Endodermal cell (in vitro differentiated cells): ENCODE measurements around the gene SCARF2. TPM values are rescaled to one million over a fixed set of nuclear protein-coding genes. Genes with fewer than 3 reads are reported as not detected.

Experiments
- DNase-seq: peaks from one replicate; pipeline ENCODE4 v3.0.0-alpha.2; 2017
- H3K27ac ChIP-seq: 2 replicates; pipeline ENCODE4 v1.5.1; 2013; ENCODE audit warnings: mild to moderate bottlenecking, low read depth, low read length, moderate library complexity
- H3K27me3 ChIP-seq: 2 replicates; pipeline ENCODE4 v1.6.1; 2013; ENCODE audit warnings: mild to moderate bottlenecking, low read length, moderate library complexity; ENCODE audit not compliant: insufficient read depth, control insufficient read depth, poor library complexity, severe bottlenecking
- H3K36me3 ChIP-seq: 2 replicates; pipeline ENCODE4 v1.7.0; 2013; ENCODE audit warnings: mild to moderate bottlenecking, low read length, moderate library complexity; ENCODE audit not compliant: control insufficient read depth, insufficient read depth
- H3K4me1 ChIP-seq: one replicate; pipeline ENCODE4 v1.7.0; 2013; ENCODE audit warnings: low read length; ENCODE audit not compliant: control insufficient read depth, insufficient read depth
- H3K4me3 ChIP-seq: 2 replicates; pipeline ENCODE4 v1.5.1; 2013; ENCODE audit warnings: mild to moderate bottlenecking, low read length, moderate library complexity
- H3K9ac ChIP-seq: 2 replicates; pipeline ENCODE4 v1.6.1; 2013; ENCODE audit warnings: mild to moderate bottlenecking, low read length, moderate library complexity; ENCODE audit not compliant: poor library complexity, severe bottlenecking; ENCODE audit errors: extremely low read depth
- H3K9me3 ChIP-seq: 2 replicates; pipeline ENCODE4 v1.6.1; 2013; ENCODE audit warnings: mild to moderate bottlenecking, low read length, moderate library complexity; ENCODE audit not compliant: control insufficient read depth
- H3K27ac Mint-ChIP-seq: 2 replicates; pipeline ENCODE4 v1.8.0; 2020; ENCODE audit warnings: mixed read lengths
- H3K27me3 Mint-ChIP-seq: 2 replicates; pipeline ENCODE4 v1.8.0; 2021; ENCODE audit warnings: mild to moderate bottlenecking, mixed read lengths; ENCODE audit not compliant: insufficient read depth
- H3K36me3 Mint-ChIP-seq: 2 replicates; pipeline ENCODE4 v1.8.0; 2020; ENCODE audit warnings: low read depth, mixed read lengths
- H3K4me1 Mint-ChIP-seq: 2 replicates; pipeline ENCODE4 v1.8.0; 2020; ENCODE audit warnings: mixed read lengths
- H3K4me3 Mint-ChIP-seq: 2 replicates; pipeline ENCODE4 v1.8.0; 2020; ENCODE audit warnings: mild to moderate bottlenecking, moderate library complexity, mixed read lengths
- H3K9me3 Mint-ChIP-seq: 2 replicates; pipeline ENCODE4 v1.8.0; 2020; ENCODE audit warnings: mild to moderate bottlenecking, mixed read lengths
- WGBS, 2 experiments: methylation state at CpG; one replicate each; pipeline versions ENCODE4 v1.1.5 to v1.1.7; 2013; ENCODE audit warnings: missing lambda C conversion rate in 2 of 2, mixed read lengths in 1 of 2; ENCODE audit not compliant: insufficient coverage in 1 of 2, insufficient read length in 1 of 2; 5-methylcytosine and 5-hydroxymethylcytosine counted together
- total RNA-seq, 2 donors: library from RNA; stranded (reverse); fragmentation: NEBNext Ultra II Directional in 1 of 2; extraction: Animal tissue kit (Norgen Biotek cat#: 25700) in 1 of 2; gene quantifications; 2 replicates in 1 of 2; 3 replicates in 1 of 2; pipeline ENCODE4 v1.2.1, GENCODE V29; 2021
- TF ChIP-seq, protein P1 (sequence below): fragments of 200-600 bp; sonication (generic); conservative IDR thresholded peaks from 2 replicates; pipeline ENCODE4 v1.5.0; 2021; ENCODE audit warnings: antibody characterized with exemption, mild to moderate bottlenecking

The SCARF2 gene
- total RNA-seq, 2 donors from 2014 or later: 19.8 to 20.3 TPM

DNA sequence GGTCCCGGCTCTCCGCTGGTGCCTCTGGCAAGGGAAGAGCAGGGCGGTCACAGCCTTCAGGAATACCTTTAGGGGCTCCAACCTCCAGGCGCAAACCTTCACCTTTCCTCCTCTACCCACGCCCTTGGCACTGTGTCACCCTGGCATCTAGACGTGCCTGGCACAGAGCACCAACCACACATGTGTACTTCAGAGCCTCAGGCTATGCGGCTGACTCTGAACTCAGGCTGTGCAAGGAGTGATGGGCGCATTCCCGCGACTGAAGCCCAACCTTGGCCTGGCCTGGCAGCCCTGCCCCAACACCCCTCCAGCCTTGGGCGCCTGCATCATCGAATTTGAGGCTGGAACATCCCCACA lies 11.4 kb downstream of the SCARF2 start:
- no peak overlapping the region for H3K27ac Mint-ChIP-seq
- no peaks in the 10 kb centered on the region for H3K9me3 Mint-ChIP-seq
- Histone ChIP-seq H3K9ac (no peak overlapping the region), H3K4me1 (no peaks in the 10 kb centered on the region), H3K36me3 (peaks cover 33% of the 10 kb centered on the region), H3K27ac (no peak overlapping the region), H3K4me3 (no peak overlapping the region), H3K9me3 (no peaks in the 10 kb centered on the region), H3K27me3 (peaks cover 19% of the 10 kb centered on the region)
- 93 to 94% methylated on average over 11 to 12 of the region's 12 CpGs for WGBS, 2 experiments
- H3K4me1 Mint-ChIP-seq: peaks cover 7% of the 10 kb centered on the region
- H3K27me3 Mint-ChIP-seq: peaks cover 19% of the 10 kb centered on the region
- DNase-seq: no peak
- TF ChIP-seq, protein P1, sequence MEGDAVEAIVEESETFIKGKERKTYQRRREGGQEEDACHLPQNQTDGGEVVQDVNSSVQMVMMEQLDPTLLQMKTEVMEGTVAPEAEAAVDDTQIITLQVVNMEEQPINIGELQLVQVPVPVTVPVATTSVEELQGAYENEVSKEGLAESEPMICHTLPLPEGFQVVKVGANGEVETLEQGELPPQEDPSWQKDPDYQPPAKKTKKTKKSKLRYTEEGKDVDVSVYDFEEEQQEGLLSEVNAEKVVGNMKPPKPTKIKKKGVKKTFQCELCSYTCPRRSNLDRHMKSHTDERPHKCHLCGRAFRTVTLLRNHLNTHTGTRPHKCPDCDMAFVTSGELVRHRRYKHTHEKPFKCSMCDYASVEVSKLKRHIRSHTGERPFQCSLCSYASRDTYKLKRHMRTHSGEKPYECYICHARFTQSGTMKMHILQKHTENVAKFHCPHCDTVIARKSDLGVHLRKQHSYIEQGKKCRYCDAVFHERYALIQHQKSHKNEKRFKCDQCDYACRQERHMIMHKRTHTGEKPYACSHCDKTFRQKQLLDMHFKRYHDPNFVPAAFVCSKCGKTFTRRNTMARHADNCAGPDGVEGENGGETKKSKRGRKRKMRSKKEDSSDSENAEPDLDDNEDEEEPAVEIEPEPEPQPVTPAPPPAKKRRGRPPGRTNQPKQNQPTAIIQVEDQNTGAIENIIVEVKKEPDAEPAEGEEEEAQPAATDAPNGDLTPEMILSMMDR: no peak
- H3K4me3 Mint-ChIP-seq: no peak overlapping the region
- peaks cover 23% of the 10 kb centered on the region for H3K36me3 Mint-ChIP-seq

DNA sequence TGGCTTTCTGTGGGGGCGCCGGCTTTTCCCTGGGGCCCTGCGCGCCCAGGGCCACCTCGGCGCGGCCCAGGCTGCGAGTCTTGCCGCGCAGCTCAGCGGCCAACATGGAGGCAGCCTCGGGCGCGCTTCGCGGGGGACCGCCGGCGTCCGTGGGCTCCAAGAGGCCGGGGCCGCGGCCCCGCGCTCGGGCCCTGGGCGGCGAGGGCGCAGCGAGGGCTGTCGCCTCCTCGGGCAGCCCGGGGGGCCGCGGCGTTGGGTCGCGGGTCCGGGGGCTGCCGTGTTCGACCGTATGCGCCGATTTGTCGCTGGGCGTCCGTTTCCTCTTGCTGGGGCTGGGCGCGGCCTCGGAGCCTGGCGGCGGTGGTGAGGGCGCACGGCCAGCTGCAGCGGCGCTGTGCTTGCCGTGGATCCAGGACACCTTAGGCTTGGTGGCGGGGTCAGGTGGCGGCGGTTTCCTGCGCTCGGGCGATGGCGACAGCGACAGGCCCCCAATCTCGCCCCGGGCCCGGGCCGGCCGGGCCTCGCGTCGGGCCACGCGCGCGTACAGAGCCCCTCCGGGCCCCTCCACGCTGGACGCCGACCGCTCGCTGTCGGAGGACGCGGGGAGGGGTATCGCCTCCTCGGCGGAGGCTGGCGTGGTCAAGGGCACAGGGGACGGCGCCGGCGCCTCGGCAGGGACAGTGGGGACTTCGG lies 11.9 kb downstream of the SCARF2 start:
- H3K9ac ChIP-seq: no peak overlapping the region
- Mint-ChIP-seq H3K27me3 (peaks cover 16% of the 10 kb centered on the region), H3K9me3 (no peaks in the 10 kb centered on the region), H3K4me1 (peaks cover 7% of the 10 kb centered on the region), H3K27ac (no peak overlapping the region), H3K36me3 (peaks cover 23% of the 10 kb centered on the region), H3K4me3 (no peak overlapping the region)
- H3K27ac ChIP-seq: no peak overlapping the region
- peaks cover 33% of the 10 kb centered on the region for H3K36me3 ChIP-seq
- TF ChIP-seq, protein P1: no peak
- H3K4me3 ChIP-seq: no peak overlapping the region
- H3K4me1 ChIP-seq: no peaks in the 10 kb centered on the region
- no peak for DNase-seq
- peaks cover 14% of the 10 kb centered on the region for H3K27me3 ChIP-seq
- no peaks in the 10 kb centered on the region for H3K9me3 ChIP-seq
- 98 to 99% methylated on average over 51 to 96 of the region's 96 CpGs for WGBS, 2 experiments

DNA sequence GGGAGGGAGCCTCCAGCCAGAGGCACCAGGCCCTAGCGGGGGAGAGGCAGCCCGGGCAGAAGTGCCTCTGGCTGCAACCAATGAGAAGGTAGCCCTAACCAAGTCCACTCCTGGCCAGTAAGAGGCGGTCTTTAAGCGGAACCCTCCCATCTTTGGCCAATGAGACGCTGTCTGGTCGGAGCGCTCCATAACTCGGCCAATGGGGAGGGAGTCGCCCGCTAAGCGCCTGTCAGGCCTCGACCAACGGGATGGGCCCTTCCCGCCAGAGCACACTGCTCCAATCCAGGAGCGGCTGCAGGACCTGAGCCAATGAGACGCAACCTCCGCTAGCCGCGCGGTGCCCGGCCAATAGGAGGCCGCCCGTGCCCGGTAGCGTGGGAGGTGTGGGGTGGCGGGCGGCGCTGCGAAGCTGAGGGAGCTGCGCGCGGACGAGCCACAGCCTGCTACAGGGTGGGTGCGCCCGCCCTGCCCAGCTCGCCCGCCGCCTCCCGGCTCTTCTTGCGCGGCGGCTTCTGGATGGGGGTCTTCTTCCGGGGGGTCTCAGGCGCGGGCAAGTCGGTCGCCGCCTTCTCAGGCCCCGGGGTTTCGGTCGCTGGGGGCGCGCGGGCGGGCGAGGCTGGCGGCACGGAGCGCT lies 12.6 kb downstream of the SCARF2 start:
- Mint-ChIP-seq H3K36me3 (peaks cover 23% of the 10 kb centered on the region), H3K4me3 (no peak overlapping the region), H3K27ac (no peak overlapping the region), H3K4me1 (peaks cover 7% of the 10 kb centered on the region), H3K27me3 (peaks cover 9% of the 10 kb centered on the region), H3K9me3 (no peaks in the 10 kb centered on the region)
- 97% methylated on average over 46 to 59 of the region's 59 CpGs for WGBS, 2 experiments
- Histone ChIP-seq H3K9me3 (no peaks in the 10 kb centered on the region), H3K27ac (no peak overlapping the region), H3K27me3 (peaks cover 8% of the 10 kb centered on the region), H3K4me1 (no peaks in the 10 kb centered on the region), H3K36me3 (peaks cover 29% of the 10 kb centered on the region), H3K4me3 (no peak overlapping the region), H3K9ac (no peak overlapping the region)
- DNase-seq: peak; percentile 92
- TF ChIP-seq, protein P1: no peak
